Omental fat pad (tissue), 4 donors: ENCODE measurements around the gene TUBB4A. TPM values are rescaled to one million over a fixed set of nuclear protein-coding genes. Genes with fewer than 3 reads are reported as not detected.

Experiments
- ATAC-seq: fragments of 150-250 bp; one replicate; pipeline ENCODE4 v1.9.1; 2016; ENCODE audit warnings: mild to moderate bottlenecking, moderate library complexity; ENCODE audit not compliant: low FRiP score
- DNase-seq: peaks from one replicate; pipeline ENCODE4 v3.0.0-alpha.2; 2019; ENCODE audit warnings: low spot score
- CTCF ChIP-seq, 3 donors: fragments of 450-650 bp; IDR thresholded peaks; one replicate each; pipeline ENCODE4 v1.5.1; 2016 to 2017; ENCODE audit warnings: antibody characterized with exemption in 3 of 3, mild to moderate bottlenecking in 3 of 3, moderate library complexity in 2 of 3
- total RNA-seq, 4 donors: library from RNA; depleted of rRNA; stranded (reverse); fragments of >200 nt; gene quantifications; one replicate each; pipeline ENCODE4 v1.1.0, GENCODE V29; 2016

TUBB4A gene
- total RNA-seq, 4 donors from 2014 or later: 2.2 to 2.8 (median 2.2) TPM; not detected in 1

GRCh38 chr19:6522712-6523111, 20.6 kb upstream of the TUBB4A start:
- TF ChIP-seq CTCF (IDR thresholded peaks at IDR 0.05): no peak
- ATAC-seq: no peak
- DNase-seq: no peak

DNA sequence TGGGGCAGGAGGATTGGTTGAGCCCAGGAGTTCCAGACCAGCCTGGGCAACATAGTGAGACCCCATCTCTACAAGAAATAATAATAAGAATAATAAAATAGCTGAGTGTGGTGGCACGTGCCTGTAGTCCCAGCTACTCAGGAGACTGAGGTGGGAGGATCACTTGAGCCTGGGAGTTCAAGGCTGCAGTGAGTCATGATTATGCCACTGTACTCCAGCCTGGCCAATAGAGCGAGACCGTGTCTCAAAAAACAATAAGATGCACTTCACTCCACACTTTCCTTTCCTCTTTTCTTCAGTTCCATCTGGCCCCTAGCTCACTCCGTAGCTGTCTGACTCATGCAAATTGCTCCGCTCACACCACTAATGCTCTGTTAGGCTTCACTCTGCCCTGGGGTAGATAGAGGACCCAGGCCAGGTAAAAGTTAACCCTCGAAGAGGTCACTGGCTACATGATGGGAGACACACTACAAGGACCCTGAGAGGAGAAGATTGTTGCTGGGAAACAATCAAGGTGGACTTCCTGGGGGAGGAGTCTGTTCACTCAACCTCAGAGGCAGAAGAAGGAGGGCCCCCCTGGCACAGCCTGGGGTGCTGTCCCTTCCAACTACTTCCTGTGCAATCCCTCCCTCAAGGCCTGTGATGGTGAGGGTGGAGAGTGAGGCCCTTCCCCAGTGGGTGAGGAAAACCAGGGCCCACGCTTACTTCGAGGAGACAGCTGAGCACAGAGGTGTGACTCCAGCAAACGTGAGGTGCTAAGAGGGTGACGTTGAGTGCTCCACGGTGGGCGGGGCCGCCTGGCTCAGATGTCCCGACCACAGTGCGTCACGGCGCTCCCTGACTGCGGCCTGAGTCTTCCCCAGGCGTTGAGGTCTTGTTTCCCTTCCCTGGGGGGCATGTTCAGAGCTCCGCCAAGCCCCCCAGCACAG, 19.9 kb upstream of the TUBB4A start:
- DNase-seq (no peak), ATAC-seq (no peak)
- no peak for TF ChIP-seq CTCF (IDR thresholded peaks at IDR 0.05)

DNA sequence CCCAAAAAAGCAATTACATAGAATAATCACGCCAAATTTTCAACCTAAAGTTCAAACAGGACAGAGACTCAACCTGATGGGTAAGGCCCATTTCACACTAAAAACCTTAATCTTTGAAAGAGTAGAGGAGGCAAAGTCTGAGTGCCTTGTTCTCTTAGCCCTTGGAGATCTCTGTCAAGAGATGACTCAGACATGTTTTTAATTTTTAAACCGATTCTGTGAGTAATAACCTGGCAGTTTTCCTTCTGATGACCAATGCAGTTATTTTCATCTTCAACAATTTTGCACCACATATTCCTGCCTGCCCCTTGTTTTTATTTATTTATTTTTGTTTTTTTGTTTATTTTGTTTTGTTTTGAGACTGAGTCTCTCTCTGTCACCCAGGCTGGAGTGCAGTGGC, 17.2 kb upstream of the TUBB4A start:
- TF ChIP-seq CTCF (IDR thresholded peaks at IDR 0.05): no peak
- ATAC-seq (no peak), DNase-seq (no peak)

DNA sequence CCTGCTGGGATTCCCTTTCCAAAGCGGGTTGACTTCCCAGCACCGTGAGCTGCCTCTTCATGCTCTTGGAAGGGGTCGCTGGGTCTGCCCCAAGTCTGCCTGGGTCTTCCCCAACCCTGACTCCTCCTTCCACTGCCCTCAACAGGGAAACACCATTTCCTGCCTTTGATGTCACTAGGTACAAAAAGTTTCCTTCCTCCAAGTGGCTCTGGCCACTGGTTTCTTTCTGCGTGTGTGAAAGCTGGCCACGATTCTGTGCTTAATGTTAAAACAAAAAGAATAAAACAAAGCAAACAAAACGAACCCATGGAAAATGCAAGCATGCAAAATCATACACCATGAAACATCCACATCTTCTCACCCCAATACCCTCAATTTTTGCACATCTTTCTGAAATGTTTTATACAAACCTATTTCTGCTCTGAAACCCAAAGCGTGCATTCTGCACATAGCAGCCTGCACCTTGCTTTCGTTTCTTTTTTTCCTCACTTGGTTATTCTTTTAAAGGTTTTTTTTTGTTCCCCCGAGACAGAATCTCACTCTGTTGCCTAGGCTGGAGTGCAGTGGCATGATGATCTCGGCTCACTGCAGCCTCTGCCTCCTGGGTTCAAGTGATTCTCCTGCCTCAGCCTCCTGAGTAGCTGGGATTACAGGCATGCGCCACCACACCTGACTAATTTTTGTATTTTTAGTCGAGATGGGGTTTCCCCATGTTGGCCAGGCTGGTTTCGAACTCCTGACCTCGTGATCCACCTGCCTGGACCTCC, 16.2 kb upstream of the TUBB4A start:
- no peak for ATAC-seq
- TF ChIP-seq CTCF (IDR thresholded peaks at IDR 0.05): no peak
- no peak for DNase-seq

GRCh38 chr19:6516659-6517291, 14.7 kb upstream of the TUBB4A start:
- peak; percentile 85 for DNase-seq
- peak; percentile 83 for ATAC-seq
- peak in 2 of 3 donors; percentile 71 to 83 for TF ChIP-seq CTCF (IDR thresholded peaks at IDR 0.05)

- peak; percentile 91 for ATAC-seq
- no peak for TF ChIP-seq CTCF (IDR thresholded peaks at IDR 0.05)
- DNase-seq: peak; percentile 96
Observed at GRCh38 chr19:6516018-6516658, 14.0 kb upstream of the TUBB4A start.
